ENCODE data around the gene B4GAT1.

B4GAT1 gene

GRCh38 chr11:66366844-66367477, 19.5 kb upstream of the B4GAT1 start:
- no peak for DNase-seq (ENCODE audit: low read depth, low spot score)
- no peak overlapping the region for H3K4me3 ChIP-seq (ENCODE audit: low read depth, low read length)
- in situ Hi-C loops (cut with HindIII; ENCODE audit: low sequenced_read_pairs), result no loop called here
- no peak for TF ChIP-seq CTCF (IDR thresholded peaks at IDR 0.05; ENCODE audit: low read depth, low read length)

GRCh38 chr11:66365711-66366619, 18.5 kb upstream of the B4GAT1 start:
- no peak overlapping the region for H3K4me3 ChIP-seq (ENCODE audit: low read depth, low read length)
- no peak for TF ChIP-seq CTCF (IDR thresholded peaks at IDR 0.05; ENCODE audit: low read depth, low read length)
- DNase-seq (ENCODE audit: low read depth, low spot score), result no peak
- in situ Hi-C loops (cut with HindIII; ENCODE audit: low sequenced_read_pairs), result no loop called here

GRCh38 chr11:66365166-66365565, 17.7 kb upstream of the B4GAT1 start:
- no peak overlapping the region for H3K4me3 ChIP-seq (ENCODE audit: low read depth, low read length)
- in situ Hi-C loops (cut with HindIII; ENCODE audit: low sequenced_read_pairs), result no loop called here
- TF ChIP-seq CTCF (IDR thresholded peaks at IDR 0.05; ENCODE audit: low read depth, low read length), result no peak
- no peak for DNase-seq (ENCODE audit: low read depth, low spot score)

GRCh38 chr11:66363805-66364535, 16.5 kb upstream of the B4GAT1 start:
- no peak overlapping the region for H3K4me3 ChIP-seq (ENCODE audit: low read depth, low read length)
- TF ChIP-seq CTCF (IDR thresholded peaks at IDR 0.05; ENCODE audit: low read depth, low read length), result peak; percentile 83
- no peak for DNase-seq (ENCODE audit: low read depth, low spot score)
- in situ Hi-C loops (cut with HindIII; ENCODE audit: low sequenced_read_pairs), result no loop called here

- DNase-seq (ENCODE audit: low read depth, low spot score), result no peak
- in situ Hi-C loops (cut with HindIII; ENCODE audit: low sequenced_read_pairs), result no loop called here
- TF ChIP-seq CTCF (IDR thresholded peaks at IDR 0.05; ENCODE audit: low read depth, low read length), result no peak
- no peak overlapping the region for H3K4me3 ChIP-seq (ENCODE audit: low read depth, low read length)
These were observed 15.8 kb upstream of the B4GAT1 start for GRCh38 chr11:66363187-66363601.

GRCh38 chr11:66362481-66363147, 15.2 kb upstream of the B4GAT1 start:
- DNase-seq (ENCODE audit: low read depth, low spot score), result no peak
- TF ChIP-seq CTCF (IDR thresholded peaks at IDR 0.05; ENCODE audit: low read depth, low read length), result no peak
- in situ Hi-C loops (cut with HindIII; ENCODE audit: low sequenced_read_pairs), result no loop called here
- H3K4me3 ChIP-seq (ENCODE audit: low read depth, low read length), result no peak overlapping the region

Data from astrocyte of the spinal cord (primary cell).